NCI-H1930 (cell line): Measurements from ENCODE around the gene CYP26C1.

Experiments
- DNase-seq, 2 experiments: peaks; one replicate each; lab custom pipeline; 2025; lab: John Stamatoyannopoulos, UW

CYP26C1 gene, protein sequence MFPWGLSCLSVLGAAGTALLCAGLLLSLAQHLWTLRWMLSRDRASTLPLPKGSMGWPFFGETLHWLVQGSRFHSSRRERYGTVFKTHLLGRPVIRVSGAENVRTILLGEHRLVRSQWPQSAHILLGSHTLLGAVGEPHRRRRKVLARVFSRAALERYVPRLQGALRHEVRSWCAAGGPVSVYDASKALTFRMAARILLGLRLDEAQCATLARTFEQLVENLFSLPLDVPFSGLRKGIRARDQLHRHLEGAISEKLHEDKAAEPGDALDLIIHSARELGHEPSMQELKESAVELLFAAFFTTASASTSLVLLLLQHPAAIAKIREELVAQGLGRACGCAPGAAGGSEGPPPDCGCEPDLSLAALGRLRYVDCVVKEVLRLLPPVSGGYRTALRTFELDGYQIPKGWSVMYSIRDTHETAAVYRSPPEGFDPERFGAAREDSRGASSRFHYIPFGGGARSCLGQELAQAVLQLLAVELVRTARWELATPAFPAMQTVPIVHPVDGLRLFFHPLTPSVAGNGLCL

GRCh38 chr10:93059975-93060886, at the start of gene CYP26C1:
Gene CYP26C1 (plus strand): TSS chr10:93060798. CDS start chr10:93061264, 466 bp downstream.
- DNase-seq = no peak

GRCh38 chr10:93015722-93016121, 44.9 kb upstream of the CYP26C1 start:
- DNase-seq = no peak

DNA sequence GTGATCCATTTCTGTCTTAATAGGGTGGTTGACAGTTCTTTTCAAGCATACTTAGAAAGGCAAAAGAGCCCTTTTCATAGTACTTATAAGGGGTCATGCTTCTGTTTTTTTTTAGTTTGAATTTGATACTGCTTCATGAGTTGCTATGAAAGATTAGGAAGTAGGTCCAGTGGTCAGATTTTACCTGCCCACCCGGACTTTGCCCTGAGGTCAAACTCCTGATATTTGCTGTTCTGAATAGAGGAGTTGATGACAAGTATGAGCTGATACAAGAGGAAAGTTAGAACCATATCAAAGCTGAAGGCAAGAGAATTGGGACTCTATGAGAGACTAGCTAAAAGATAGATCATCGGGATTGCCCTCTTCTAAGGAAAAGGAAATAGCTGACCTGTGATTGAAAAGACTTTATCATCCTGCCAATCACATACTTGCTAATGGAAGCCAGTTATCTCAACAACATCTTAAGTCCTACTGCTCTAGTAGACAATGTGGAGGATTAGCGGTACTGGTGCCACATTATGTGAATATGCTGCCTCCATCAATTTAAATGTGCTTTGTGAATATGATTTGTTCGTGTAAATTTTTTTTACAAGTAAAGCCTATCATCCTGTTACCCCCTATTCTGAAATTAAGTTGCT, 37.5 kb upstream of the CYP26C1 start:
- no peak for DNase-seq

- DNase-seq = no peak
These were observed 34.5 kb upstream of the CYP26C1 start for GRCh38 chr10:93026072-93026471.

GRCh38 chr10:93027508-93027907, 33.1 kb upstream of the CYP26C1 start:
- no peak for DNase-seq

- DNase-seq = no peak
These were observed 31.7 kb upstream of the CYP26C1 start for GRCh38 chr10:93028883-93029282.

GRCh38 chr10:93030409-93030808, 30.2 kb upstream of the CYP26C1 start:
- DNase-seq = no peak

- DNase-seq = no peak
These were observed 28.3 kb upstream of the CYP26C1 start for GRCh38 chr10:93032105-93032808.

- no peak for DNase-seq
These were observed 27.8 kb upstream of the CYP26C1 start for GRCh38 chr10:93032809-93033137.

DNA sequence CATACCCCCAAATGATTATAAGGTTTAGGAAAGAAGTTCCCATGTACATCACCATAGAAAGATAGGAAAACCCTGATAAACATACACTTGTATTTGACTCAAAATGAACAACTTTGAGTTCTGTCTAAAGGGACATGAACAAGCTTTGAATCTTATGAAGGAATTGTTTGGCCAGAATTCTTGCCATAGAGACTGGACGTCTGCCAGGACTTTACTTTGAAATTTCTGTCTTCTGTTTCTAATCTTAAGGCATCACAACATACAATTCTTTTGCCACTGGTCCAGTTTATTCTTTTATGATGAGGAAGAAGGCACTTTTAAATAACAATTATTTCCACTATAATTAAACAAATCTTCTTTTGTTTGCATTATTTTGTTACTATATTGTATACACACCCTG, 26.2 kb upstream of the CYP26C1 start:
- DNase-seq = no peak

GRCh38 chr10:93039110-93039509, 21.5 kb upstream of the CYP26C1 start:
- no peak for DNase-seq

DNA sequence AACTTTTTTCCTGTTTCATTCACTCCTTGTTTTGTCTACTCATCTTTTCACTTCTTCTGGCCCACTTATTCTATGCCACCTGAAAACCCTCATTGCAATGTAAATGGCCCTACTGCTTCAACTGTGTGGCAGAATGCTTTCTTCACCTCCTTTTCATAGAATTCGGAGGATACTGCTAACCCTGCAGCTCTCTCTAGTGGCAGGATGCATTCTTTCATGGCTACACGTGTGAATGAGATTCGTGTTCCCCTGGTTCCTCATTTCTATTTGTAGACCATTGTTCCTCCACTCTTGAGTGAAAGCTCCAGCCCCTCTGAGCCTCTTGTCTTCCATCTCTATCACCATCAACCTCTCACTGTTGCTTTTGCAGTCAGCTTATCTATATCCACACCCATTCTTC, 20.9 kb upstream of the CYP26C1 start:
- peak in 1 of 2 experiments; percentile 6 for DNase-seq

GRCh38 chr10:93054486-93054885, 6.1 kb upstream of the CYP26C1 start:
- no peak for DNase-seq

DNA sequence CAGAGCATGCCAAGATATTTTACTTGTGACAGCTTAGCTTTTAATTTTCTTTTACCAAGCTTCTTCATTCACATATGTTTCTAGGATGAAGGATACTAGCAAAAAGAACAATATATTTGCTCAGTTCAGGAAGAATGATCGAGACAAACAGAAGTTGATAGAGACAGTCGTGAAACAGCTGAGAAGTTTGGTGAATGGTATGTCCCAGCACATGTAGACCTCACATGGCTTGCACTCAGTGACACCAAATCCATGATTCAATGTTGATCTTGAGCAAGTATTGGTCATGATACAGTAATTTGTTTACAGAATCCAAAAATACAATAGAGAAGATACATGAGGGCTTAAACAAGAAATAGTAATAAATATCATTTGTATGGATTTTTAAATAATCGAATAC, 2.5 kb upstream of the CYP26C1 start:
- DNase-seq = no peak

DNA sequence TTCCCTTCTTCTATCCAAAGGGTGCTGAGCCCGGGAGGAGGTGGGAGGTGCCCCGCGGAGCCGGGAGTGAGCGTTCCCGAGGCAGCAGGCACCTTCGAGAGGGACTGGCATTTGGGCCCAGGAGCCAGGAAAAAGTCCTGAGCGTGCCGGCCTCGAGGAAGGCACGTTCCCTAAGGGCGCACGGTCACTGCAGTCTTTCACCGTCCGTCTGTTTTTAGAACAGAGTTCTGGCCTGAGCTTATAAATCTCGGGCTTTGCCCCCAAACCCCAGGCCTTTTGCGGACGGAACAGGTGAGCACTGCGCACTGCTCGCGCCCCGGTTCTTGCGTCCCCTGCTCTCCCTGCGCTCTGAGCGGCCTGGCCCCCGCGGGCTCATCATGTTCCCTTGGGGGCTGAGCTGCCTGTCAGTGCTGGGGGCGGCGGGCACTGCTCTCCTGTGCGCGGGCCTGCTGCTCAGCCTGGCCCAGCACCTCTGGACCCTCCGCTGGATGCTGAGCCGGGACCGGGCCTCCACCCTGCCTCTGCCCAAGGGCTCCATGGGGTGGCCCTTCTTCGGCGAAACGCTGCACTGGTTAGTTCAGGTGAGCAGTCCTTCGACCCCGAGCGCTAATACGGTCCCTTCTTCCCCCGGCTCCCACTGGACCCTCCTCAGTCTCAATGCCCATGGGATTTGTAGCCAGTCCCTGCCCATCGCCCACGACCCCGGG, 442 bp downstream of the CYP26C1 start:
- DNase-seq = no peak

DNA sequence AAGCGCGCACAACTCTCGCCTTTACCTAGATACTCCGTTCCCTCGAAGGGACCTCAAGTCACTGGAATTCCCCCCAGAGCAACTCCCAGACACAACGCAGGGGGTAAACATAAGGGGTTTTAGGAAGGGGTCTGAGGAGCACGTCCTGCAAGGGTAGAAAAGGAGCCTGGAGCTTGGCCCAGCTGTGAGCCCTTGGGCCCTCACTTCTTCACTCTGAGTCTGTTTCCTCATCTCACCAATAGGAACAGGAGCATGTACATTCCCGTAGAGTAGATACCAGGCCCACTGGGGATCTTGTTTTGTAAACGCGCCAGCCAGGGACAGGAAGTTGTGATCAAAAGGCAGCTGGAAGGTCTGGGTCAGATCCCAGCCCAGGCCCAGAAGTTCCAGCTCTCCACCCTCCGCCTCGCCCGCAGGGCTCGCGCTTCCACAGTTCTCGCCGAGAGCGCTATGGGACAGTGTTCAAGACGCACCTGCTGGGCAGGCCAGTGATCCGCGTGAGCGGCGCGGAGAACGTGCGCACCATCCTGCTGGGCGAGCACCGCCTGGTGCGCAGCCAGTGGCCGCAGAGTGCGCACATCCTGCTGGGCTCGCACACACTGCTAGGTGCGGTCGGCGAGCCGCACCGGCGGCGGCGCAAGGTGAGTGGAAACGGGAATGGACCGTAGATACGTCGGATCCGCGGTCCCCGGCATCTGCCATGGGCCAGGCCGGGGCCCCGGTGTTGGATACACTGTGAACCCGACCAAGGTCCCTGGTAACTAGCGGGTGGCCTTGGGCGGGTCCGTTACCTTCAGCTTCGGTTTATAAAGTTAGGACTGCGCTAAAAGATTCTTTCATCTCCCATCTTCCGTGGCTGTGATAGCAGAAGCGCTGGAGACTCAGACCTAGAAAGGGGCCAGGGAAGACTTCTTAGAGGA, 1.3 kb downstream of the CYP26C1 start:
- no peak for DNase-seq

- no peak for DNase-seq
These were observed 2.0 kb downstream of the CYP26C1 start for GRCh38 chr10:93062514-93063143.

DNA sequence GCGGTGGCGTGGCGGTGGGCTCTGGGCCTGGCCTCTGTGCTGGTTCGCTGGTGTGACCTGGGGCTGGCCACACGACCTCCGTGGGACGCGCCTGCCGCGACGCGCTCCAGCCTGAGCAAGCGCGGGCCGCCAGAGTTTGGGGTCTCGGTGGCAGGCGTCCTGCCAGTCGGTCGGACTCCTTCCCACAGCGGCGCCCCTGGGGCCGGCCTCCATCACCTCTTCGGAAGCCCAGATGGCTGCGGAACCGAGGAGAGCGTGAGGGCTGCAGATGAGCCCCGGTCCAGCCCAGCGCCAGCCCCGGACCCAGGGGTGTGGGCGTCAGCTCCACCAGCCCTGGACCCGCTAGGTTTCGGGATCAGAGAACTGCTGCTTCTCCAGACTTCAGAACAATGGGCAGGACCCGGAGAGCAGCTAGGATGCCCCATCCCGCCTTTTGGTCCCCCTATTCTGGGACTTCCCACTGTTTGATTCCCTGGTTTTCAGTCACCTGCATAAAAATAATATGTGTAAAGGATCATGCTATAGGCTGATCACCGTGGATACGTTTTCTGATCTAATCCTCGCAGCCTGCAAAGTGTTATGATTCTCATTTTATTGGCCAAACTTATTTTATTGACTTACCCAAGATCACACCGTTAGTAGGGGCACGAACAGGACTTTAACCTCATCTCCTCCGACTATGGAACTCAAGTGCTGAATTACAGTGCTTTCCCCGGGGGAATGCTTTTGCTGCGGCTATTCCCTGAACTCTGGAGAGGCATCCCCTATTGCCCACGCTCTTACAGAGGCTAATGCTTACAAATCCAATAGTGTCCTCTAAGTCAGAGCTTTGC, 2.8 kb downstream of the CYP26C1 start:
- no peak for DNase-seq
